ENCODE results near the gene DPP6. TPM values are rescaled to one million over a fixed set of nuclear protein-coding genes. Genes with fewer than 3 reads are reported as not detected.

The DPP6 gene
- total and polyA plus RNA-seq, 2 of the 8 experiments (the other 6 are each of a cell fraction or from before 2014, with no cell fraction given): 4.7 to 6.8 TPM

DNA sequence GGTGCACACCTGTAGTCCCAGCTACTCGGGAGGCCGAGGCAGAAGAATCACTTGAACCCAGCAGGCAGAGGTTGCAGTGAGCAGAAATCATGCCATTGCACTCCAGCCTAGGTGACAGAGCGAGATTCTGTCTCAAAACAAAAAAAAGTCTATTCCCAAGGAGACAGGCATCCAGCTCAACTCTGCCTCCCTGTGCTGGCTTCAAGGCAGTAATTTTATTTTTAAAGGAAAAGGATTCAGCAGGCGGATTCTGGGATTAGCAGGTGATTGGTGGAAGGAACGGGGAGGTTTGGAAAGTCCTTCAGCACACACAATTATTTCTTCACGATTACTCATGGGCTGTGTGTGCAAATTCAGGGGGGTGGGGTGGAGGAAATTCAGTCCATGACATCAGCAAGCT is 707.8 kb downstream of the DPP6 start:
- Histone ChIP-seq H3K36me3 (ENCODE audit: control insufficient read depth in 2 of 4, insufficient read depth in 4 of 4, low read length in 3 of 4) (no peaks in the 10 kb centered on the region), H4K91ac (replicated peaks; ENCODE audit: insufficient read length, low read length) (no peak overlapping the region), H3K27me3 (replicated peaks in 1 of 4; ENCODE audit: control insufficient read depth in 3 of 4, extremely low read depth in 1 of 4, insufficient read depth in 3 of 4, low read length in 3 of 4) (no peaks in the 10 kb centered on the region), H4K8ac (ENCODE audit: extremely low read depth, insufficient read depth, low read length) (no peak overlapping the region), H3K56ac (replicated peaks; ENCODE audit: insufficient read length, low read depth, low read length) (no peak overlapping the region), H3K4me1 (replicated peaks in 1 of 4; ENCODE audit: control insufficient read depth in 3 of 4, insufficient read depth in 4 of 4, low read length in 3 of 4) (peaks cover 0 to 6% (median 1%) of the 10 kb centered on the region in 4 experiments; a peak in 3 of 7 replicates), H3K79me1 (ENCODE audit: low read depth, low read length) (no peaks in the 10 kb centered on the region), H3K4me3 (ENCODE audit: extremely low read depth in 1 of 4, insufficient read depth in 2 of 4, low read depth in 3 of 4, low read length in 4 of 4) (no peak overlapping the region), H3K23ac (ENCODE audit: insufficient read length) (no peak overlapping the region), H2AK5ac (ENCODE audit: low read depth, low read length) (no peak overlapping the region), H3K14ac (ENCODE audit: insufficient read length) (no peak overlapping the region), H3K27ac (ENCODE audit: low read depth, low read length) (no peak overlapping the region), H3K79me2 (ENCODE audit: control insufficient read depth in 1 of 2, insufficient read depth in 2 of 2, low read length in 2 of 2) (no peaks in the 10 kb centered on the region), H3K23me2 (ENCODE audit: low read depth, low read length) (no peaks in the 10 kb centered on the region), H2AFZ (ENCODE audit: low read length) (no peak overlapping the region), H3K4ac (replicated peaks; ENCODE audit: insufficient read length, low read depth, low read length) (no peak overlapping the region), H2BK20ac (ENCODE audit: low read length) (no peak overlapping the region), H4K20me1 (replicated peaks in 1 of 2; ENCODE audit: control insufficient read depth in 1 of 2, insufficient read depth in 2 of 2, low read length in 2 of 2) (no peaks in the 10 kb centered on the region), H2BK5ac (ENCODE audit: low read depth, low read length) (no peak overlapping the region), H3K9ac (replicated peaks in 1 of 4; ENCODE audit: extremely low read depth in 1 of 4, low read depth in 3 of 4, low read length in 3 of 4) (no peak overlapping the region), H4K5ac (ENCODE audit: insufficient read length, low read depth, low read length) (no peak overlapping the region), H2BK120ac (replicated peaks; ENCODE audit: low read depth, low read length) (no peak overlapping the region), H2BK15ac (ENCODE audit: low read length) (no peak overlapping the region), H3K4me2 (ENCODE audit: insufficient read depth in 1 of 2, low read depth in 2 of 2, low read length in 2 of 2) (no peak overlapping the region), H3K18ac (ENCODE audit: extremely low read depth, low read length) (no peak overlapping the region), H2BK12ac (ENCODE audit: low read depth, low read length) (no peak overlapping the region), H3K9me3 (ENCODE audit: insufficient read depth in 2 of 2, low read depth in 1 of 2, low read length in 1 of 2) (no peaks in the 10 kb centered on the region)
- DNase-seq (ENCODE audit: low read depth in 1 of 2, low spot score in 2 of 2) (no peak), FAIRE-seq (no peak)
- ChIA-PET CTCF (ENCODE audit: partially characterized antibody) (interaction anchor here (0.6 to 6.6 kb wide), 5 partner anchors 13 to 249 kb away, joined by 3 to 36 read pairs (median 5); no protein-coding TSS in a partner anchor), POLR2A (ENCODE audit: partially characterized antibody) (no interaction called here)
- TF ChIP-seq RAD21 (IDR thresholded peaks at IDR 0.05 in 1 of 2, conservative IDR thresholded peaks at IDR 0.05 in 1 of 2; ENCODE audit: low read depth in 2 of 2, low read length in 2 of 2) (peak; percentile 9 to 12; a peak in 1 of 4 replicates), CTCF (IDR thresholded peaks at IDR 0.05; ENCODE audit: control extremely low read depth in 1 of 3, insufficient read depth in 1 of 3, low read depth in 1 of 3, low read length in 3 of 3) (peak in 1 of 3 experiments; percentile 7; a peak in 2 of 4 replicates), RXRA (IDR thresholded peaks at IDR 0.05; ENCODE audit: insufficient read depth, low read depth, low read length) (no peak)
- WGBS, 2 experiments (ENCODE audit: extremely low coverage in 1 of 2, insufficient coverage in 1 of 2, insufficient read length in 1 of 2, insufficient replicate concordance in 2 of 2, low coverage in 1 of 2, low lambda C conversion rate in 2 of 2, missing lambda C conversion rate in 1 of 2): 79% methylated on average over 6 of the region's 6 CpGs; no CpG with 5 or more reads in 1 of the 2 experiments
